HG03520 (cell line): ENCODE measurements around the gene SLFN12L.
A peak's percentile ranks its signal among the peaks of the same experiment; 100 is the strongest.
"Not testable (repeated sequence)": the region's sequence is repeated elsewhere in the genome, so short reads cannot be mapped to it uniquely, and the experiment has no call there.

Source experiments
- ATAC-seq: cut with Tn5 transposase; IDR thresholded peaks from one replicate; pipeline ENCODE4 v1.9.1; 2021; ENCODE audit warnings: mild to moderate bottlenecking, moderate library complexity; ENCODE audit not compliant: unreplicated experiment

SLFN12L gene

GRCh38 chr17:35498448-35499178 lies 38.9 kb downstream of the SLFN12L start:
- no peak for ATAC-seq

GRCh38 chr17:35496451-35497290 lies 40.8 kb downstream of the SLFN12L start:
- no peak for ATAC-seq

GRCh38 chr17:35493040-35493439 lies 44.4 kb downstream of the SLFN12L start:
- no peak for ATAC-seq

- no peak for ATAC-seq
These were observed 46.1 kb downstream of the SLFN12L start for GRCh38 chr17:35491417-35491816.

- ATAC-seq: no peak
These were observed 47.5 kb downstream of the SLFN12L start for GRCh38 chr17:35489944-35490343.

- ATAC-seq: no peak
These were observed 48.5 kb downstream of the SLFN12L start for GRCh38 chr17:35488991-35489390.

GRCh38 chr17:35486920-35487732 lies 50.4 kb downstream of the SLFN12L start:
- no peak for ATAC-seq

- ATAC-seq: no peak
These were observed 58.2 kb downstream of the SLFN12L start for GRCh38 chr17:35479271-35479670.

GRCh38 chr17:35477248-35477647 lies 60.2 kb downstream of the SLFN12L start:
- ATAC-seq: no peak

GRCh38 chr17:35476283-35476820 lies 61.1 kb downstream of the SLFN12L start:
- ATAC-seq: no peak

GRCh38 chr17:35468475-35468874 lies 69.0 kb downstream of the SLFN12L start:
- no peak for ATAC-seq

- ATAC-seq: no peak
These were observed 69.7 kb downstream of the SLFN12L start for GRCh38 chr17:35467824-35468223.

GRCh38 chr17:35460354-35460851 lies 77.1 kb downstream of the SLFN12L start:
- peak; percentile 75 for ATAC-seq

- not testable (repeated sequence) for ATAC-seq
These were observed 83.4 kb downstream of the SLFN12L start for GRCh38 chr17:35454035-35454434.

- no peak for ATAC-seq
These were observed 84.3 kb downstream of the SLFN12L start for GRCh38 chr17:35453171-35453570.

- no peak for ATAC-seq
These were observed 88.0 kb downstream of the SLFN12L start for GRCh38 chr17:35449371-35449931.

- ATAC-seq: no peak
These were observed 88.6 kb downstream of the SLFN12L start for GRCh38 chr17:35448899-35449227.

- ATAC-seq: peak; percentile 51
These were observed 89.1 kb downstream of the SLFN12L start, which contains the start of gene SLFN13 for GRCh38 chr17:35448214-35448898. Gene SLFN13, minus strand, starts transcription at chr17:35448766. Its CDS starts 3,086 bp downstream, at chr17:35445680.

GRCh38 chr17:35447499-35447898 lies 90.0 kb downstream of the SLFN12L start:
- ATAC-seq: no peak

GRCh38 chr17:35438433-35438832 lies 99.0 kb downstream of the SLFN12L start:
- no peak for ATAC-seq
